OCI-LY3 (cell line): ENCODE data around the gene GRAMD2B.
"Not testable (repeated sequence)": the region's sequence is repeated elsewhere in the genome, so short reads cannot be mapped to it uniquely, and the experiment has no call there.

Experiments used
- CTCF ChIP-seq: fragments of 200-600, 300-600 bp; sonication (generic); IDR thresholded peaks from 2 replicates; pipeline ENCODE4 v1.5.1; 2014; ENCODE audit warnings: antibody characterized with exemption, low read length, low read depth
- EZH2phosphoT487 ChIP-seq: fragments of 200-600 bp; shearing (Covaris generic); IDR thresholded peaks from 2 replicates; pipeline ENCODE4 v1.6.1; 2018; ENCODE audit warnings: antibody characterized with exemption, mixed run types, low read depth

- TF ChIP-seq CTCF, EZH2phosphoT487: not testable (repeated sequence)
These were observed 16.5 kb downstream of the GRAMD2B start for GRCh38 chr5:126439724-126440123.
